Lower leg skin (tissue), 3 donors: ENCODE data around the gene RASSF4.

Experiments used
- POLR2A ChIP-seq, 2 donors: fragments of 450-650 bp; IDR thresholded peaks; one replicate each; pipeline ENCODE4 v1.6.1; 2016 to 2017; ENCODE audit warnings: antibody characterized with exemption in 2 of 2, mild to moderate bottlenecking in 1 of 2, moderate library complexity in 1 of 2
- TF ChIP-seq, protein P1 (sequence below), 3 donors: fragments of 450-650 bp; IDR thresholded peaks; one replicate each; pipeline ENCODE4 v1.5.1; 2016; ENCODE audit warnings: antibody characterized with exemption in 3 of 3, mild to moderate bottlenecking in 3 of 3, moderate library complexity in 2 of 3

DNA sequence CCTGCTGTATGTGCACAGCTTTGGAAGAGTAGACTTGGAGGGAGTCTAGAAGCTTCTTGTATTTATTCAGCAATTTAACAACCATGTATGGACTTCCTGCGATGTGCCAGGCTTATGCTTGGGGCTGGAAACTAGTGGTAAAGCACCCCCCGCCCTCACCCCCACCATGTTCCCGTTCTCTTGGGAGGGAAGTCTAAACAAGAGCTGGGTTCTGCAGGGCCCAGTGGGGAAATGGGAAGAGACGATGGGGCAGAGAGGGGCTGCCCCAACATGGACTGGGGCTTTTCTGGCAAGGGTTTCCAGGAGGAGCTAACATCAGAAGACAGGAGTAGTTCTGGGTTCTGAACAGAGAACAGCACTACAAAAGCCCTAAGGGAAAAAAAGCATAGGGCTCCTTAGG lies 8.0 kb downstream of the RASSF4 start:
- TF ChIP-seq, protein P1, sequence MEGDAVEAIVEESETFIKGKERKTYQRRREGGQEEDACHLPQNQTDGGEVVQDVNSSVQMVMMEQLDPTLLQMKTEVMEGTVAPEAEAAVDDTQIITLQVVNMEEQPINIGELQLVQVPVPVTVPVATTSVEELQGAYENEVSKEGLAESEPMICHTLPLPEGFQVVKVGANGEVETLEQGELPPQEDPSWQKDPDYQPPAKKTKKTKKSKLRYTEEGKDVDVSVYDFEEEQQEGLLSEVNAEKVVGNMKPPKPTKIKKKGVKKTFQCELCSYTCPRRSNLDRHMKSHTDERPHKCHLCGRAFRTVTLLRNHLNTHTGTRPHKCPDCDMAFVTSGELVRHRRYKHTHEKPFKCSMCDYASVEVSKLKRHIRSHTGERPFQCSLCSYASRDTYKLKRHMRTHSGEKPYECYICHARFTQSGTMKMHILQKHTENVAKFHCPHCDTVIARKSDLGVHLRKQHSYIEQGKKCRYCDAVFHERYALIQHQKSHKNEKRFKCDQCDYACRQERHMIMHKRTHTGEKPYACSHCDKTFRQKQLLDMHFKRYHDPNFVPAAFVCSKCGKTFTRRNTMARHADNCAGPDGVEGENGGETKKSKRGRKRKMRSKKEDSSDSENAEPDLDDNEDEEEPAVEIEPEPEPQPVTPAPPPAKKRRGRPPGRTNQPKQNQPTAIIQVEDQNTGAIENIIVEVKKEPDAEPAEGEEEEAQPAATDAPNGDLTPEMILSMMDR (IDR thresholded peaks at IDR 0.05): no peak
- TF ChIP-seq POLR2A (IDR thresholded peaks at IDR 0.05): no peak
